DMS53 (cell line): ENCODE results near the gene SNX25.
"Not testable (repeated sequence)": the region's sequence is repeated elsewhere in the genome, so short reads cannot be mapped to it uniquely, and the experiment has no call there.

Source experiments
- DNase-seq: peaks from one replicate; lab custom pipeline; 2025; lab: John Stamatoyannopoulos, UW

SNX25 gene

GRCh38 chr4:185235119-185235842 is 25.9 kb downstream of the SNX25 start:
- no peak for DNase-seq

- no peak for DNase-seq
These were observed 26.6 kb downstream of the SNX25 start for GRCh38 chr4:185235843-185236503.

- DNase-seq: no peak
These were observed 27.8 kb downstream of the SNX25 start for GRCh38 chr4:185237175-185237574.

GRCh38 chr4:185238215-185238681 is 28.9 kb downstream of the SNX25 start:
- DNase-seq: no peak

- peak; percentile 8 for DNase-seq
These were observed 29.4 kb downstream of the SNX25 start for GRCh38 chr4:185238750-185239149.

GRCh38 chr4:185240486-185240885 is 31.1 kb downstream of the SNX25 start:
- DNase-seq: not testable (repeated sequence)

- DNase-seq: no peak
These were observed 33.5 kb downstream of the SNX25 start for GRCh38 chr4:185242749-185243533.

GRCh38 chr4:185243879-185244278 is 34.5 kb downstream of the SNX25 start:
- no peak for DNase-seq

GRCh38 chr4:185244763-185245162 is 35.4 kb downstream of the SNX25 start:
- no peak for DNase-seq

- DNase-seq: no peak
These were observed 37.1 kb downstream of the SNX25 start for GRCh38 chr4:185246453-185246852.

GRCh38 chr4:185247151-185247550 is 37.8 kb downstream of the SNX25 start:
- no peak for DNase-seq

GRCh38 chr4:185248393-185249039 is 39.1 kb downstream of the SNX25 start:
- no peak for DNase-seq

GRCh38 chr4:185249105-185249504 is 39.7 kb downstream of the SNX25 start:
- no peak for DNase-seq

- DNase-seq: no peak
These were observed 45.0 kb downstream of the SNX25 start for GRCh38 chr4:185254434-185254833.

GRCh38 chr4:185255868-185256267 is 46.5 kb downstream of the SNX25 start:
- no peak for DNase-seq

- DNase-seq: no peak
These were observed 47.0 kb downstream of the SNX25 start for GRCh38 chr4:185256446-185256845.

GRCh38 chr4:185257086-185257485 is 47.7 kb downstream of the SNX25 start:
- no peak for DNase-seq

GRCh38 chr4:185257694-185258093 is 48.3 kb downstream of the SNX25 start:
- DNase-seq: no peak

- DNase-seq: peak; percentile 44
These were observed 49.3 kb downstream of the SNX25 start for GRCh38 chr4:185258741-185259140.

GRCh38 chr4:185259719-185260118 is 50.3 kb downstream of the SNX25 start:
- no peak for DNase-seq

- no peak for DNase-seq
These were observed 52.5 kb downstream of the SNX25 start for GRCh38 chr4:185261946-185262345.

GRCh38 chr4:185263419-185263818 is 54.0 kb downstream of the SNX25 start:
- DNase-seq: no peak
